Activated naive CD4-positive, alpha-beta T cell treated with Interleukin-2 at 50 U/mL for 16 hours (primary cell): Measurements from ENCODE around the gene L3MBTL1.
A peak's percentile ranks its signal among the peaks of the same experiment; 100 is the strongest.
"Not testable (repeated sequence)": the region's sequence is repeated elsewhere in the genome, so short reads cannot be mapped to it uniquely, and the experiment has no call there.

ENCODE experiments used
- DNase-seq: peaks from one replicate; pipeline ENCODE4 v3.0.0-alpha.2; 2020

L3MBTL1 gene

DNA sequence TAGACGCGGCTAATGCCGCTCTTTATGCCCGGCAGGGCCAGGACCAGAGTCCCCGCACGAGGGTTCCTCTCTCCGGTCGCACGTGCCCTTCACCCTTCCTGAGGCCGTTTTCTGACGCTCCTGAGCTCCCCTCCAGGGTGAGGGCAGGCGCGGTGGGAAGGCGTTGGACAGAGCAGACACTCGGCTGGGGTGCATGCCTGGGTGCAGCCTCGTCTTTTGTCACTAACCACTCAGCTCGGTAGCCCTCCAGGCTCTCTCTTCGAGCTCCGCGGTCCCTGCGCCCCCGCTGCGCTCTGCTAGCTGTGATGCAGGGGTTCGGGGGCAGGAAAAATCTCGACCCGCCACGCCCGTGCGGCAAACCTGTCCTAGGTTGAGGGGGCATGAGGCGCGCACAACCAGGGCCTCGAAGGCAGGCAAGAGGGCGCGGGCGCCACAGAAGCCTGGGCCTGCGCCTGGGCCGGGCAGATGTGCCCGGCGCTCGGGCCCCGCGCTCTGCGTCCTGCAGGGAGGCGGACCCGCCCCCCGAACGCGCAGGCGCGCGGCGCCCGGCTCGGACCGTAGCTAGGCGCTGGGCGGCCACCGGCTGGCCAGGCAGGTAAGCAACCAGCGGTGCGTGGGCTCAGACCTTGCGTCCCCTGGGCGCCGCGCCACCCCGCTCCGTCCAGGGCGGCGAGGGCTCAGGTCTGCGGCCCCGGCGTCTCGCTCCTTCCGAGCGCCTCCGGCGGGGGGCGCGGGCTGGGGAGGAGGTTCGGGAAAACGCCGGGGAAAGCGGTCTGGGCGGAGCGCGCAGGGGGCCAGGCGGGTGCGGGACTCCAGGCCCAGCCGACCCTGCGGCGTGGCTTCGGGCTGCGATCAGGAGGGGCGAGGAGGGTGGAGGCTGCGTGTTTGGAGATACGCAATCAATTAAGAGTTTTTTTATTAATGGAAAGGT lies at the start of gene L3MBTL1:
Gene L3MBTL1, plus strand, starts transcription at position 548 of the 931 bp plus-strand sequence. CDS start 5,807 bp downstream, outside the sequence.
- peak; percentile 4 for DNase-seq

DNA sequence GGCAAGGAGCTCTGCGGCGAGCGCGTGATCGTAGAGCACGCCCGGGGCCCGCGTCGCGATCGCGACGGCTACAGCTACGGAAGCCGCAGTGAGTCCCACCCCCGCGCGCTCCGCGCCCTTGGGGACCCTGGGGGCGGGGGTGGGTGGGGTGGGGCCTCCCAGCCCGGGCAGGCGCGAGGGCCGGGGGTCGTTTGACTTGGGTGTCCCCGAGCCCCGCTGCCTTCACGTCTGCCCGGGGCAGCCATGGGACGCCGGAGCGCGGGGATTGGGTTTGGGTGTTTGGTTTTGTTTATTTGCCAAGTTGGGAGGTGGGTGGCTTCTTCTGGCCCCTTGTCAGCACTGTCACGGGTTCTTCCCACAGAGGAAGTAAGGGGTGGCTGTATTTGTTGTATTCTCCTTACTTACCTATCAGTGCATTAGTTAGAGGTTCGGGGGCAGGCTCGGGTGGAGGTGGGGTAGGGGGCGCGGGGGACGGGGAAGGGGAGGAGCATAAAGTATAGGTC lies 49.0 kb upstream of the L3MBTL1 start:
- no peak for DNase-seq

DNA sequence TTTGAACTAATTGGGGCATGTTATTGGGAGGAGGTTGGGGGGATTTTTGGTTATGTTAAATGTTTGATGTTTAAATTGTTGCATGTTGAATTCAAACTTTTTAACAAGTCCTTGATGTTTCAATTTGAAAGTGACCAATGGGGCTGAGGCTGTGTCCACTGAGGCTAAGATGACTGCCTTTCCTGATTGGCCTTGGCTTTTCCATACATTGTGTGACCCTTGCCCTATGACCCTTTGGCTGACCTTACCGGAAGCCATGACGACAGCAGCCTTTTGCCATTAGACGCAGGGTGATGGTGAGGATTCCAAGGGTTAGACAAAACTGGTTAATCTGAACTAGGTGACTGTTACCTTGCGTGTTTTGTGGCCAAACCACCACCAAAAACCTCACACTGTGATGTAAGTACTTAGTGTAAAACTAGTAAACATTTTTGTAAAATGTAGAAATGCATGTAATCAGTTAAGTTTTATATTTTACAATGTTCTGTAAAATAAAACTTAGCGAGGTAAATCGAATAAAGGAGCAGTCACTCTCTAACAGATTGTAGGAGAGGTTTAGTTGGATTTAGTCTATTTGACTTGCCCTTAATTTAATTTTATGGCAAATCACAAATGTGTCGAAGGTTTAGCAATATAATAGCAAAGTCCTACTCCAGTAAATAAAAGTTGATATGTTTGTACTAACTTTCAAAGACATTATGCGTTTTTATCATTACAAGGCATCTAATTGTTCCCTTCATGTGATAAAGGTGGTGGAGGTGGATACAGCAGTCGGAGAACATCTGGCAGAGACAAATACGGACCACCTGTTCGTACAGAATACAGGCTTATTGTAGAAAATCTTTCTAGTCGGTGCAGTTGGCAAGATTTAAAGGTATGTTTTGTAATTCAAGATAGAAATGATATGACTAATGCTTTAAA lies 48.2 kb upstream of the L3MBTL1 start:
- DNase-seq, result peak; percentile 15

DNA sequence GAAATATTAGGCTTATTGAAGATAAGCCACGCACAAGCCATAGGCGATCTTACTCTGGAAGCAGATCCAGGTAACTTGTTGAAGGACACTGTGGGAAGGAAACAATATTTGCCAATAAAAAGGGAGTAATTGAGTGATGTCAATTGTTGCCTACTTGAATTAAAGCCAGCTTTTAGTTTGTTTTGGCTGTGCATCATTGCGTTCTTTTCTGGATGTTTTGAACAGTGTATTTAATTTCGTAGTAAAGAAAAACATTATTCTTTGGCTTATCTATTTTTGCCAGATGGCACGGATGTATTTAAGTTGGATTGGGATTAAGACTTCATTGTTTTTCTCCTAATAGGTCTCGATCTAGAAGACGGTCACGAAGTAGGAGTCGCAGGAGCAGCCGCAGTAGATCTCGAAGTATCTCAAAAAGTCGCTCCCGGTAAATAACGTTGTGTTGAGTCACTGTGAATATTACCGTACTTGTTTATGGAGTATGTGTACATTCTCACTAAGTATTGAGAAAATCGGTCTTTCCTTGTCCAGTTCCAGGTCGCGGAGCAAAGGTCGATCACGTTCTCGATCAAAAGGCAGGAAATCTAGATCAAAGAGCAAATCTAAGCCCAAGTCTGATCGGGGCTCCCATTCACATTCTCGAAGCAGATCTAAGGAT lies 47.2 kb upstream of the L3MBTL1 start:
- DNase-seq, result no peak

DNA sequence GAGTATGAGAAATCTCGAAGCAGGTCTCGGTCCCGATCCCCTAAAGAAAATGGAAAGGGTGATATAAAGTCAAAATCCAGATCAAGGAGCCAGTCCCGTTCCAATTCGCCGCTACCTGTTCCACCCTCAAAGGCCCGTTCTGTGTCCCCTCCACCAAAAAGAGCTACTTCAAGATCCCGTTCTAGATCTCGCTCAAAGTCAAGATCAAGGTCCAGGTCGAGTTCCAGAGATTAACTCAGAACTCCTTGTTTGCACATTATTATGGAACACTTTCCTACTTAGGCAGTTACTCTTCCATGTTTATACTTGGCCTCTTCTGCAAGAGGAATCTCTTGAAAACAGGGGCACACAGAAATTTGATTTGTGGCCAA lies 46.7 kb upstream of the L3MBTL1 start:
- DNase-seq, result no peak

DNA sequence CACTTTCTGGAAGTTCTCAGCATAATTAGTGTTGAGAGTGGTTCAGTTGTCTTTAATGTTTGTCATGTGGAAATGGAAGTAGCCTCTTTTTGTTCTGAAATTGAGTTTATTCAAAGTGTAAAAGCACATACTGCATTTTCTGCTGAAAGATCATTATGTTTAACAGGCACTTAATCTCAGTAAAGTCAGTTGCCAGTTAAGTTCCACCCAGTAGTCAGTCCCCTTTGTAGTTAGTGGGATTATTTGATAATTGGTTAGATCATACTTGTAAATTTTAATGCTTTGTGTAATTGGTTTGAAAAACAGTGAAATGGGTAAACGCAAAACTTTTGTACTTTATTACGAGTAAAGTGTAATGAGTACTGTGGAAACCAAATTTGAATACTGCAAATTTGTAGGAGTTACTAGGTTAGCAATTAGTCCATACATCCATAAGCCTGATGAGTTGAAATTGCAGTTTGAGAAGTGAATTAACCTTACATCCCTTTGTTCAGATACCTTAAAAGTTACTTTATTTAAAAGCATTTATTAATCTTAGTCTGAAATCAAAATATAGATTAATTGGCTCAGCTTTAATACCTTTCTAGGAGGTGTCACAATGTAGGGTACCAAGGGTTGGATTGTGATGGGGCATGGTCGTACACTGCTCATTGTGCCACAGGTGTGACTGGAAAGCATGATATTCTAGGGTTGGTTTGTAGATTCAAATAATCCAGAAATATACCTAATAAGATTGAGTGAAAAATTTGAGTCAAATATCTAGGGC lies 45.4 kb upstream of the L3MBTL1 start:
- DNase-seq, result no peak

DNA sequence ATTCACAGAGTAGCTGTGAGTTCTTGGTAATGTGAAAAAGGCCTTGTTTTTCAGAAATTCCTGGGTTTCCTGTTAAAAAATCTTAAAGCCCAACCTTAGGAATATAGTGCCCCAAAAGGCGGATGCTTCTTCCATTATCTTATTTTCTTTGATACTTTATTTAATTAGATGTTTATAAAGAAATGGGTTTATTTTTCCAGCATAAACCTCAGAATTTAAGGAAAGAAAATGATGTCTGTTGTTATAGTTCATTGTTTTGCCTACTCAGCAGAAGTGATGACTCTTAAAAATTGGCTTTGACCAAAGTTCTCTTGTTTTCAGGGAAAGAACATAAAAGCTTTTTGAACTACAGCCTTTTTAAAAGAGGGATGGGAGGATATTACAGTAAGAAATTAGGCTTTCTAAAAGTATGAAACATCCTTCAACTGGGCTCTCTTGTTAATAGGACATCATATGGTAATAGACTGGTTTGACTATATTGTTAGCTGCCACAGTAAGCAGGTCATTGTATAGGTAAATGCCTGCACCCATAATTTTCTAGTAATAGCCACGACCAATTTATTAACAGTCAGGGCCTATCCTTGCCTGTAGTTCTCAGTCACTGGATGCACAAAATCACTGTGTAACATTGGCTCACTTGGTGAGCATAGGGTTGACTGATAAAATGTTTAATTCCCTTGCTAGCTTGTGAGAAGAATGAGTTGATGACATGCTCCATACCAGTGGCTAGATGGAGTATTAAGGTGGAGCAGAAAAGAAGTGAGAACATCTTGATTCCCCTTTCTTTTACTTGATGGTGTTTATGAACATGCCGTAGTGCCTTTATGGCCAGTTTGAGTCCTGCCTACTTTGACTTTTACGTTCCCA lies 44.6 kb upstream of the L3MBTL1 start:
- no peak for DNase-seq

DNA sequence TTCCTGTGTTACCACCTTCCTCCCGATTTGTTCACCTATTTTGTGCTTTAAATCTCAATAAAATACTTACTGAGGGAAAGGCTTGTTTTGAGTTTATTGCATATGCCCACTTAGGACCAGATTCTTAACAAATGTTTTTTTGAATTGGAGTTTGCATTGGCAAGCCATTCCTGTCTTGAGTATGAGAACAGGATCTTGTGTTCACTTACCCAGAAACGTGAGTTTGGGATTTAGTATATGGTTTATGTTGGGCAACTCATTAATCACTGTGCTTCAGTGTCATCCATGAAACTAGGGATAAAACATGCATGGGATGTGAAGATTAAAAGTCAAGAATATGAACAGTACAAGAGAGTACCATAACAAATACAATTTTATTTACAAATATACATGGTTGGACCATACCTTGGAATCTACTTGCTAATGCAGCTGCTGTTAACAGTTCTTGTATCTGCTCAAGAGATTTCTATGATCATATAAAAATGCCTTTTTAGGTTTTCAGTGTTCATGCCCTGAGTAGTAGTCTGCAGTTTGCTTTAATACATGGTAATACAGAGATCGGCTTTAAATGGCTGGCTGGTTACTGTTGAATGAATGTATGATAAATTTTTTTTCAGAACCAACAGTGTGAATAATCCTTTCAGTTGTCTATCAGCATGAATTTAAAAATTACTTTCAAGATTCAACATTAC lies 43.8 kb upstream of the L3MBTL1 start:
- DNase-seq, result no peak

DNA sequence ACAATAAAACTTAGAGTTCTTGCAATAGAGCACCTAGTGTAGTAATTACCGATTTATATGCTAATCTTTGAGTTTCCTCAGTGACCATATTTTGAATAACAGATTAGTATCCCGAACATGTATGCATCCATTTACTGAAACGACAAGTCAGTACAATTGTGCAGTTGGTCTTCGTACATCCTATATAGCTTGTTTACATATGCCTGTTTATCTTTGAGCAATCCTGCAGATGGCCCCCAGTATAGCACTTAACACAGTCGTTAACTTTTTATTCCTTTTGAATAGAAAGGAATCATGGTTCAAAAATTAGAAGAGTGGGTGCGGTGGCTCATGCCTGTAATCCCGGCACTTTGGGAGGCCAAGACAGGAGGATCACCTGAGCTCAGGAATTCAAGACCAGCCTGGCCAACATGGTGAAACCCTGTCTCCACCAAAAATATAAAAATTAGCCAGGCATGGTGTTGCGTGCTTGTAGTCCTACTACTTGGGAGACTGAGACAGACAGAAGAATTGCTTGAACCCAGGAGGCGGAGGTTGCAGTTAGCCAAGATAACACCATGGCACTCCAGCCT lies 43.2 kb upstream of the L3MBTL1 start:
- DNase-seq, result no peak

DNA sequence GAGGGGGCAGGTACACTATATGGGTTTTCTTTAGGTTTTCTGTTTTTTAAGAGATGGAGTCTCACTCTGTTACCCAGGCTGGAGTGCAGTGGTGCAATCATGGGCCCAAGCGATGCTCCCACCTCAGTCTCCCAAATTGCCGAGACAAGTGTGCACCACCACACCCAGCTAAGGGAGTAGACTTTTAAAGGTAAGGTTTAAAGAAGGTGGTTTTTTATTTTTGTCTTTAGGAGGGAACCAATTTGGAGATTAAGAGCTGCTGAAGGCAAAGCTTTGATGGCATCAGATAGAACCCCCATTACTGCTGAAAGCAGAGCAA lies 41.9 kb upstream of the L3MBTL1 start:
- DNase-seq, result no peak

DNA sequence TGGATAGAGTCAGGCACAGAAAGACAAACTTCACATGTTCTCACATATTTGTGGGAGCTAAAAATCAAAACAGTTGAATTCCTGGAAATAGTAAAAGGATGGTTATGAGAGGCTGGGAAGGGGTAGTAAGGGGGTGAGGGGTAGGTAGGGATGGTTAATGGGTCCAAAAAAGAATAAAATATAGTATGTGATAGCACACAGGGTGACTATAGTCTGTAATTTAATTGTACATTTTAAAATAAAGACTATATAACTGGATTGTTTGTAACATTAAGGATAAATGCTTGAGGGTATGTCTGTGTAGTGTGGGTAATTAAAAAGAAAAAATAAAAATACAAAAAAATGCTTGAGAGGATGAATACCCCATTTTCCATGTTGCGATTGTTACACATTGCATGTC lies 39.9 kb upstream of the L3MBTL1 start:
- DNase-seq, result no peak

DNA sequence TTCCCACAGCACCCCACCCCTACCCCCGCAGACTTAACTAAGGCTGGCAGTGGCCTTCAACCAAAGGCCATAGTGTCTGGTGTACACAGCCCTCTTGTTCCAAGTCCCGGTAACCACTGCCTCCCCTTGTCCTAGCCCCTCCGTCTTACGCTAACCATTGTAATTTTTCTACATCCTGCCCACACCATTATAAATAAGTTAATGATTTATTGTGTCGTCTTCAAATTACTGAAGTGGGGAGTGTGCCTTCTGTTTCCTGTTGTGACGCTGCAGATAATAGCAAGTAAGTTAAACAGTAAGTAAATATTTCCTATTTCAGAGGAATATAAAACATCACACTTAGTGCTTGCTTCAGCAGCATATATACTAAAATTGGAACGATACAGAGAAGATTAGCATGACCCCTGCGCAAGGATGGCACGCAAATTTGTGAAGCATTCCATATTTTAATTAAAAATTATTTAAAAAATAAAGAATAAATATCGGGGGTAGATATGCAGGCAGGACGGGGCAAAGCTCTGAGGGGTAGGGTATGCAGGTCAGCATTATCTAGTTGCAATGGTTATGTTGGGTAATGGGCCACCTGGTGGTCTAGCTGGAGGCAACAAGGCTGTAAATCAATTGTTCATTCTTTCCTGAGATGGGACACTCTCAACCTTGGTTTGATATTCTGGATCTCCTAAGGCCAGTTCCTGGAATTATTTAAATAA lies 34.7 kb upstream of the L3MBTL1 start:
- DNase-seq, result no peak

DNA sequence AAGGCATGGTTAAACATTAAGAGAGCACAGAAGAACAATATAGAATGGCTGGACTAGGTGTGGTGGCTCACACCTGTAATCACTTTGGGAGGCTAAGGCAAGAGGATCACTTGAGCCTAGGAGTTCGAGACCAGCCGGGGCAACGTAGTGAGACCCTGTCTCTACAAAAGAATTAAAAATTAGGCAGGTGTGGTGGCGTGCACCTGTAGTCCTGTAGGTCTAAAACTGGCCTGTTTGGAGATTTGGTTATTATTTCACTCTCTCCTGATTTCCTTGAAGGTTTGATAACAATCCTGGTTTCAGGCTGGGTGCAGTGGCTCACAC lies 34.2 kb upstream of the L3MBTL1 start:
- DNase-seq, result no peak

DNA sequence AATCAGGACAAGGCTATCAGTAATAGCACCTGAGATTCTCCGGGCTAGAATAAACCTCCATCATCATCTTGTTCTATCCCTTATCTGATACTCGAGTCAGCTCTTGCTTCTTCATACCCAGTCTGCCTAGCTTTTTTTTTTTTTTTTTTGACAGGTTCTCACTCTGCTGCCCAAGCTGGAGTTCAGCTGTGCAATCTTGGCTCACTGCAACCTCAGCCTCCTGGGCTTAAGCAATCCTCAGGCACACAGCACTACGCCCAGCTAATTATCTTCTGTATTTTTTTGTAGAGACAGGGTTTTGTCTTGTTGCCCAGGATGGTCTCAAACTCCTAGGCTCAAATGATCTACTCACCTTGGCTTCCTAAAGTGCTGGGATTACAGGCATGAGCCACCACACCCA lies 30.3 kb upstream of the L3MBTL1 start:
- no peak for DNase-seq

DNA sequence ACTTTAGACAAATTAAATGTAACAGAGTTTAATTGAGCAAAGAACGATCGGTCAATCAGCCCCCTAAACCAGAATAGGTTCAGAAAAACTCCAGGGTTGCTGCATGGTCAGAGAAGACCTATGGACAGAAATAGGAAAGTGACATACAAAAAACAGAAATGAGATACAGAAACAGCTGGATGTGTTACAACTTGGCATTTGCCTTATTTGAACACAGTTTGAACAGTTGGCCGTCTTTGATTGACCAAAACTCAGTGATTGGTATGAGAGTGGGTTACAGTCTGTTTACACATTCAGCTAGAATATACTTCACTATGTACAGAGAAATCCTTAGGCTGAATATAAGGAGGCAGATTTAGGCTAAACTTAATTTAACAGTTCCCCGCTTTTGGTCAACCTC lies 29.9 kb upstream of the L3MBTL1 start:
- no peak for DNase-seq

DNA sequence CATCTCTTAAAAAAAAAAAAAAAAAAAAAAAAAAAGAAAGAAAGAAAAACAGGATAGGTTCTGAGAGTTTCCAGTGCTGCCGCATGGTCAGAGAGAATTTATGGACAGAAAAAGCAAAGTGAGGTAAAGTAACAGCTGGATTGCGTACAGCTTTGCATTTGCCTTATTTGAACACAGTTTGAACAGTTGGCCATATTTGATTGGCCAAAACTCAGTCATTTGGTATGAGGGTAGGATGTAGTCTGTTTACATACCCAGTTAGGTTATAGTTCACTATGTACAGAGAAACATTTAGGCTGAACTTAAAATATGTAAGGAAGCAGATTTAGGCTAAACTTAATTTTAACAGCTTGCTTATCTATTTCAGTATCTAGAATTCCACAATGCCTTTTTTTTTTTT lies 17.5 kb upstream of the L3MBTL1 start:
- no peak for DNase-seq

DNA sequence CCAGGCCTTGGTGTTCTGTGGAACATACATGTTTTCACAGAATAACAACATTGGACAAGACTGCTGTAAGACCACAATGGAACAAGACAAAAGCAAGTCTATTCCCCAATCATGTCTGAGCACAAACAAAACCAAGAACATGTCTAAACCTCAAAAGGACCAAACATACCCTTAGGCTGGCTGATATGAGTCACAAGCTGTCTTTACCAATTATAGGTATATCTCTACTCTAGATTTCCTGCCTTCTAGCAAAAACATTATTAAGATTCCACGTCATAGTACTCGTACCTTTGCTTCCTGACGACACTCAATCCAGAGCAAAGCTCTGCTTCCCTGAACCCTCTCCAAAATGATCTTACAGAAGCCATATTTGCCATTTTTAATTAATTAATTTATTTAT lies 15.4 kb upstream of the L3MBTL1 start:
- no peak for DNase-seq

DNA sequence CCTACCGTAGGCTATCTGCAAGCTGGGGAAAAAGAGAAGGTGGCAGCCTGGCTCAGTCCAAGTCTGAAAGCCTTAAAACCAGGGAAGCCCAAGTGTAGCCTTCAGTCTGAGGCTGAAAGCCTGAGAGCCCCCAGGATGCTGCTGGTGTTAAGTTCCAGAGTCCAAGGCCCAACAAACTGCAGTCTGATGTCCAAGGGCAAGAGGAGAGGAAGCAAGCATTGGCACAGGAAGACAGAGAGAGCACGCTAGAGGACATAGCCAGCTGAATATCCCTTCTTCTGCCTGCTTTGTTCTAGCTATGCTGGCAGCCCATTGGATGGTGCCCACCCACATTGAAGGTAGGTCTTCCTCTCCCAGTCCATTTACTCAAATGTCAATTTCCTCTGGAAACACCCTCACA lies 12.1 kb upstream of the L3MBTL1 start:
- no peak for DNase-seq

DNA sequence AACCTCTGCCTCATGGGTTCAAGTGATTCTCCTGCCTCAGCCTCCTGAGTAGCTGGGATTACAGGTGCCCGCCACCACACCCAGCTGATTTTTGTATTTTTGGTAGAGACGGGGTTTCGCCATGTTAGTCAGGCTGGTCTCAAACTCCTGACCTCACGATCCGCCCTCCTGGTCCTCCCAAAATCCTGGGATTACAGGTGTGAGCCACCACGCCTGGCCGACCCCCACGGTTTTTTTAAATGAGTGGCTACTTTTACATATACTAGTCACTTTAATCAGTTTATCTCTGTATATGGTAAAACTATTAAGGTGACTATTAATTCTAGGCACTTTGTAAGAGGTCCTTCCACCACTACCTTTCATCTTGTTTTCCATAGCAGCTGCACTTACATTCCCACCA lies 5.5 kb upstream of the L3MBTL1 start:
- not testable (repeated sequence) for DNase-seq

DNA sequence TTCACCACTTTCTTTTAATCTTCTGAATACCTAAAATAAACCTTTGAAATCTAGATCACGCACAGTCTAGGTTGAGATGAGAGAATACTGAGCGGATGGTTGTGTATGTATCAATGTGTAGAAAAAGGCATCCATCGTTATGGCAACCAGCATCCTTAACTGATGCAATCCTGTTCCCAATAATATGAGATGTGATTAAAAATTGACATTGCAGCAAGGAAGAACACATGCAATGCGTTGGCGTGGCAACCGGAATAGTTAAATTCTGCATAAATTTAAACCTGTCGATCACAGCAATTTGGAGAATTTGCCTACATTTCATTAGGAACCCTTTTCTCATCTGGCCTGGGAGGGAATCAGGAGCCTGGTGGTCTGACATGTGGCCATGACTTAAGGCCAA lies 1.3 kb upstream of the L3MBTL1 start:
- no peak for DNase-seq
